ENCODE data around the gene HAGHL.
"Not testable (repeated sequence)": the region's sequence is repeated elsewhere in the genome, so short reads cannot be mapped to it uniquely, and the experiment has no call there.

HAGHL gene

GRCh38 chr16:689175-689897, 37.6 kb upstream of the HAGHL start:
- DNase-seq, result no peak

GRCh38 chr16:691242-691641, 35.7 kb upstream of the HAGHL start:
- not testable (repeated sequence) for DNase-seq

- no peak for DNase-seq
These were observed 34.4 kb upstream of the HAGHL start for GRCh38 chr16:692356-693108.

GRCh38 chr16:693364-693763, 33.5 kb upstream of the HAGHL start:
- DNase-seq, result no peak

- no peak for DNase-seq
These were observed 33.1 kb upstream of the HAGHL start for GRCh38 chr16:693766-694165.

GRCh38 chr16:694187-694862, 32.6 kb upstream of the HAGHL start:
- no peak for DNase-seq

GRCh38 chr16:694863-695354, 32.0 kb upstream of the HAGHL start:
- DNase-seq, result no peak

- DNase-seq, result peak; percentile 79
These were observed 31.4 kb upstream of the HAGHL start for GRCh38 chr16:695355-696089.

- no peak for DNase-seq
These were observed 27.8 kb upstream of the HAGHL start for GRCh38 chr16:698911-699671.

- DNase-seq, result no peak
These were observed 26.0 kb upstream of the HAGHL start for GRCh38 chr16:700684-701584.

GRCh38 chr16:702341-702740, 24.6 kb upstream of the HAGHL start:
- DNase-seq, result no peak

GRCh38 chr16:703406-703805, 23.5 kb upstream of the HAGHL start:
- no peak for DNase-seq

- DNase-seq, result no peak
These were observed 22.9 kb upstream of the HAGHL start for GRCh38 chr16:704047-704446.

- no peak for DNase-seq
These were observed 22.1 kb upstream of the HAGHL start for GRCh38 chr16:704552-705380.

- no peak for DNase-seq
These were observed 21.3 kb upstream of the HAGHL start, which contains the start of gene FBXL16 for GRCh38 chr16:705431-706188. Gene FBXL16 (minus strand): TSS chr16:705801. CDS start chr16:697405, 8,396 bp downstream.

- no peak for DNase-seq
These were observed 20.5 kb upstream of the HAGHL start for GRCh38 chr16:706189-707061.

- DNase-seq, result no peak
These were observed 19.8 kb upstream of the HAGHL start for GRCh38 chr16:707062-707538.

- no peak for DNase-seq
These were observed 18.9 kb upstream of the HAGHL start for GRCh38 chr16:708019-708418.
